ENCODE measurements around the gene RBKS. TPM values are rescaled to one million over a fixed set of nuclear protein-coding genes. Genes with fewer than 3 reads are reported as not detected.

Gene RBKS
- polyA plus RNA-seq, 1 donor (not counting 4 experiments of a cell fraction or from before 2014, with no cell fraction given): 1.9 TPM

GRCh38 chr2:27873091-27873490 is 17.1 kb downstream of the RBKS start:
- H3K36me3 ChIP-seq (ENCODE audit: control insufficient read depth in 2 of 2, extremely low read depth in 1 of 2, insufficient read depth in 2 of 2, low read length in 2 of 2): no peaks in the 10 kb centered on the region
- H3K9ac ChIP-seq (ENCODE audit: control insufficient read depth, extremely low read depth, insufficient read depth, low read length): no peak overlapping the region
- H3K27ac ChIP-seq (ENCODE audit: control insufficient read depth, insufficient read depth, low read length): no peak overlapping the region
- H3K9me1 ChIP-seq (ENCODE audit: control insufficient read depth, extremely low read depth, insufficient read depth, low read length): no peaks in the 10 kb centered on the region
- no peak overlapping the region for H3K4me2 ChIP-seq (ENCODE audit: control insufficient read depth, extremely low read depth, insufficient read depth, low read depth, low read length)
- H2AFZ ChIP-seq (ENCODE audit: control insufficient read depth, low read length): no peak overlapping the region
- H3K79me2 ChIP-seq (ENCODE audit: control insufficient read depth, insufficient read depth, low read length): no peaks in the 10 kb centered on the region
- peaks cover 3% of the 10 kb centered on the region for H3K9me3 ChIP-seq (ENCODE audit: control insufficient read depth, low read depth, low read length)
- no peak overlapping the region for H3K4me3 ChIP-seq (ENCODE audit: control insufficient read depth in 2 of 3, extremely low read depth in 1 of 3, insufficient read depth in 2 of 3, low read depth in 1 of 3, low read length in 3 of 3)
- dilution Hi-C loops (cut with MboI; ENCODE audit: extremely low pct_ligation_motif_present, low sequenced_read_pairs): no loop called here
- H3K4me1 ChIP-seq (ENCODE audit: control insufficient read depth, extremely low read depth, insufficient read depth, low read length): no peaks in the 10 kb centered on the region
- H4K20me1 ChIP-seq (ENCODE audit: control insufficient read depth, extremely low read depth, insufficient read depth, low read length): no peaks in the 10 kb centered on the region
- no peak for DNase-seq (ENCODE audit: low read depth, low spot score)
- TF ChIP-seq EZH2 (IDR thresholded peaks at IDR 0.05; ENCODE audit: low read length) (no peak), CTCF (optimal IDR thresholded peaks at IDR 0.05 in 1 of 3, IDR thresholded peaks at IDR 0.05 in 1 of 3, conservative IDR thresholded peaks at IDR 0.05 in 1 of 3; ENCODE audit: extremely low read depth in 1 of 3, insufficient read depth in 2 of 3, low read length in 3 of 3) (no peak)
- no peak for FAIRE-seq
- no peaks in the 10 kb centered on the region for H3K27me3 ChIP-seq (ENCODE audit: control insufficient read depth, extremely low read depth, insufficient read depth, low read length)

- Histone ChIP-seq H2AFZ (ENCODE audit: control insufficient read depth, low read length) (no peak overlapping the region), H3K4me2 (ENCODE audit: control insufficient read depth, extremely low read depth, insufficient read depth, low read depth, low read length) (no peak overlapping the region), H3K9ac (ENCODE audit: control insufficient read depth, extremely low read depth, insufficient read depth, low read length) (no peak overlapping the region), H3K4me3 (ENCODE audit: control insufficient read depth in 2 of 3, extremely low read depth in 1 of 3, insufficient read depth in 2 of 3, low read depth in 1 of 3, low read length in 3 of 3) (no peak overlapping the region), H3K79me2 (ENCODE audit: control insufficient read depth, insufficient read depth, low read length) (no peaks in the 10 kb centered on the region), H3K27ac (ENCODE audit: control insufficient read depth, insufficient read depth, low read length) (no peak overlapping the region), H3K9me3 (ENCODE audit: control insufficient read depth, low read depth, low read length) (peaks cover 3% of the 10 kb centered on the region), H3K4me1 (ENCODE audit: control insufficient read depth, extremely low read depth, insufficient read depth, low read length) (no peaks in the 10 kb centered on the region), H3K9me1 (ENCODE audit: control insufficient read depth, extremely low read depth, insufficient read depth, low read length) (no peaks in the 10 kb centered on the region), H3K36me3 (ENCODE audit: control insufficient read depth in 2 of 2, extremely low read depth in 1 of 2, insufficient read depth in 2 of 2, low read length in 2 of 2) (no peaks in the 10 kb centered on the region), H4K20me1 (ENCODE audit: control insufficient read depth, extremely low read depth, insufficient read depth, low read length) (no peaks in the 10 kb centered on the region), H3K27me3 (ENCODE audit: control insufficient read depth, extremely low read depth, insufficient read depth, low read length) (no peaks in the 10 kb centered on the region)
- no peak for TF ChIP-seq CTCF (optimal IDR thresholded peaks at IDR 0.05 in 1 of 3, IDR thresholded peaks at IDR 0.05 in 1 of 3, conservative IDR thresholded peaks at IDR 0.05 in 1 of 3; ENCODE audit: extremely low read depth in 1 of 3, insufficient read depth in 2 of 3, low read length in 3 of 3)
- TF ChIP-seq EZH2 (IDR thresholded peaks at IDR 0.05; ENCODE audit: low read length): no peak
- dilution Hi-C loops (cut with MboI; ENCODE audit: extremely low pct_ligation_motif_present, low sequenced_read_pairs): no loop called here
- DNase-seq (ENCODE audit: low read depth, low spot score) (no peak), FAIRE-seq (no peak)
These were observed 18.4 kb downstream of the RBKS start for GRCh38 chr2:27871802-27872201.

Measured in keratinocyte (primary cell).